ENCODE data around the gene FBXO31. TPM values are rescaled to one million over a fixed set of nuclear protein-coding genes. Genes with fewer than 3 reads are reported as not detected.

FBXO31 gene
- total and polyA plus RNA-seq, 2 donors (not counting 3 experiments of a cell fraction or from before 2014, with no cell fraction given), result 17.1 to 31.8 TPM

- dilution Hi-C loops (cut with MboI; ENCODE audit: extremely low pct_ligation_motif_present, low sequenced_read_pairs), result no loop called here
- no TSS peak for BruUV-seq (replicated peaks)
- TF ChIP-seq POLR2AphosphoS5 (IDR thresholded peaks at IDR 0.05; ENCODE audit: insufficient read depth, low read depth, low read length), result no peak
- TF ChIP-seq POLR2A (IDR thresholded peaks at IDR 0.05; ENCODE audit: low read depth, low read length), result no peak
- TF ChIP-seq FOS (IDR thresholded peaks at IDR 0.05; ENCODE audit: borderline replicate concordance, insufficient read depth, low read length), result no peak
- no peak for TF ChIP-seq MYC (IDR thresholded peaks at IDR 0.05; ENCODE audit: low read depth, low read length)
- TF ChIP-seq JUN (IDR thresholded peaks at IDR 0.05; ENCODE audit: borderline replicate concordance, insufficient read depth, insufficient read length, low read depth), result no peak
- no peak for TF ChIP-seq GATA2 (IDR thresholded peaks at IDR 0.05; ENCODE audit: insufficient read depth, insufficient read length, low read depth, low read length)
- TF ChIP-seq EZH2 (IDR thresholded peaks at IDR 0.05; ENCODE audit: borderline replicate concordance, low read depth, low read length, severe bottlenecking), result no peak
- TF ChIP-seq MAX (IDR thresholded peaks at IDR 0.05; ENCODE audit: insufficient read depth, insufficient read length), result no peak
- no peak for TF ChIP-seq CTCF (IDR thresholded peaks at IDR 0.05; ENCODE audit: extremely low read depth in 1 of 2, insufficient read depth in 1 of 2, low read depth in 1 of 2, low read length in 2 of 2)
- CTCF ChIA-PET, result interaction anchor here (0.8 to 2.1 kb wide), 4 partner anchors 12 to 147 kb away, joined by 3 to 7 read pairs (median 4); no protein-coding TSS in a partner anchor
- Histone ChIP-seq H3K4me3 (replicated peaks in 1 of 3; ENCODE audit: insufficient read depth in 1 of 3, low read depth in 1 of 3, low read length in 3 of 3) (no peak overlapping the region), H3K9me3 (replicated peaks; ENCODE audit: control insufficient read depth, insufficient read depth, low read length) (no peaks in the 10 kb centered on the region), H3K79me2 (ENCODE audit: control insufficient read depth, insufficient read depth, low read length) (no peaks in the 10 kb centered on the region), H3K4me2 (ENCODE audit: insufficient read depth, low read length) (no peak overlapping the region), H4K20me1 (replicated peaks; ENCODE audit: control insufficient read depth, extremely low read depth, insufficient read depth, low read length) (no peaks in the 10 kb centered on the region), H3K9me1 (replicated peaks; ENCODE audit: control insufficient read depth, extremely low read depth, insufficient read depth, low read length) (no peaks in the 10 kb centered on the region), H3K4me1 (ENCODE audit: control insufficient read depth, extremely low read depth, insufficient read depth, low read length) (no peaks in the 10 kb centered on the region), H3K27me3 (ENCODE audit: control insufficient read depth in 2 of 2, insufficient read depth in 2 of 2, low read length in 2 of 2) (no peaks in the 10 kb centered on the region), H2AFZ (ENCODE audit: low read depth, low read length) (no peak overlapping the region), H3K36me3 (ENCODE audit: control insufficient read depth in 2 of 2, extremely low read depth in 1 of 2, insufficient read depth in 2 of 2, low read length in 2 of 2) (peaks cover 3 to 31% of the 10 kb centered on the region in 2 experiments), H3K9ac (replicated peaks; ENCODE audit: extremely low read depth, insufficient read depth, low read length) (no peak overlapping the region), H3K27ac (ENCODE audit: insufficient read depth, low read depth, low read length) (no peak overlapping the region)
- POLR2A ChIA-PET, result no interaction called here
- FAIRE-seq (no peak), DNase-seq (ENCODE audit: low read depth, low spot score) (no peak)
- intact Hi-C loops (cut with micrococcal nuclease), result no loop called here
Observed at GRCh38 chr16:87424266-87424665, 40.7 kb upstream of the FBXO31 start.

All from endothelial cell of umbilical vein (primary cell).